DMS53 treated with DMSO at 0.1 percent for 48 hours (cell line): Measurements from ENCODE around the gene B4GALNT4.
"Not testable (repeated sequence)": the region's sequence is repeated elsewhere in the genome, so short reads cannot be mapped to it uniquely, and the experiment has no call there.

Experiments
- DNase-seq: peaks from one replicate; lab custom pipeline; 2025; ENCODE audit not compliant: unreplicated experiment; lab: John Stamatoyannopoulos, UW

B4GALNT4 gene

DNA sequence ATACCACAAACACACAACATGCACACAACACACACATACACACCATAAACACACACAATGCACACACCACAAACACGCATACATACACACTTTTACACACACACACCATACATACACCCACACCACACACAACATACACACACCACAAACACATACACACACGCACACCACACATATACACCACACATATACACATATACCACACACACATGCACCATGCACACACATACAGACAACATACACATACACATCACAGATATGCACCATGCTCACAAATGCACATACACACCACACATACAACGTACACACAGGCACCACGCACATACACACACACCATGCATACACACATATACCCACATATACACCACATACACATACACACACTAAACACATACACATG is 11.7 kb upstream of the B4GALNT4 start:
- DNase-seq = no peak

DNA sequence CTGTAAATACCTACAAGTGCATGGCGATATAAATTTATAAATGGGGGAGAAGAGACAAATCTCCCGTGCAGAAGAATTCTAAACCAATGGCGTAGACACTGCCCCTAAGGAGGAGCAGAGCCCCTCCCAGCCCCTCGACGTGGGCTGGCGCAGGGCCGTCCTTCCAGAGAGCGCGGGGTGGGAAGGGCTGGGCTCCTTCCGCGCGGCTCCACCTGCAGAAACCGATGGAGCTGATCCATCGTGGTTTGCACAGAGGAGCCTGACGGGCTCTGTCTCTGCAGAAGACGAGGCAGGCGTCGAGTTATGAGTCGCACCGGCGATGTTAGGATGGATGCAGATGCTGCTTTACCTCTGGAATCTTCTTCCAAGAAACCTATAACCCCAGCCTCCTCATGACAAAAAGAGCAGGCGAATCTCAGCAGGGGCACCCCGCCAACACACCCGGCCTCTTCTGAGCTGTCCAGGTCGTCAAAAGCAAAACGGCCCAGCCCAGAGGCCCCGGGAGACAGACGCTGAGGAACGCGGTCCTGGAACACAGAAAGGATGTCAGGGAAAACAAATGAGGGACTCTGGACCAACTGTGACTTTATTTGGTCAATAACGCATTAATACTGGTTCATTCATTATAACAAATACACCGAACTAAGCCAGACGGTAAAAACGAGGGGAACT is 11.0 kb upstream of the B4GALNT4 start:
- DNase-seq = no peak

DNA sequence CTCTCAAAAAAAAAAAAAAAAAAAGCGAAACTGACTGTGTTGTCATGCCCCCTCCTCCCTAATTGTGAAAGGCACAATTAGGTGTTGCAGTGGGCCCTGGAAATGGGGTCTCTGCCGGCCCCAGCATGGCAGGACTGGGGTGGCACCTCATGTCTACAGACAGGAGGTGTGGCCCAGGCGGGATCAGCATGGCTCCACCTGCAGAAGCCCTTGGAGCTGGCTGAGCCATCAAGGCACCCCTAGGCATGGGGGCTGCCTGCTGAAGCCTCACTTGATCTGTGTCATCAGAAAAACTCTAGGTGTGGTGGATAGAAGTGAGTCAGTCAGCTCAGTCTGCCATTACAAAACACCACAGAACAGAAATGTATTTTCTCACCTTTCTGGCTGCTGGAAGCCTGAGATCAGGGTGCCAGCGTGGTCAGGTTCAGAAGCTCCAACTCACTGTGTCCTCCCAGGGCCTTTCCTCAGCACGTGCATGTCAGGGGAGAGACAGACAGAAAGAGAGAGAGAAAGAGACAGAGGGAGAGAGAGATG is 10.1 kb upstream of the B4GALNT4 start:
- DNase-seq = no peak

DNA sequence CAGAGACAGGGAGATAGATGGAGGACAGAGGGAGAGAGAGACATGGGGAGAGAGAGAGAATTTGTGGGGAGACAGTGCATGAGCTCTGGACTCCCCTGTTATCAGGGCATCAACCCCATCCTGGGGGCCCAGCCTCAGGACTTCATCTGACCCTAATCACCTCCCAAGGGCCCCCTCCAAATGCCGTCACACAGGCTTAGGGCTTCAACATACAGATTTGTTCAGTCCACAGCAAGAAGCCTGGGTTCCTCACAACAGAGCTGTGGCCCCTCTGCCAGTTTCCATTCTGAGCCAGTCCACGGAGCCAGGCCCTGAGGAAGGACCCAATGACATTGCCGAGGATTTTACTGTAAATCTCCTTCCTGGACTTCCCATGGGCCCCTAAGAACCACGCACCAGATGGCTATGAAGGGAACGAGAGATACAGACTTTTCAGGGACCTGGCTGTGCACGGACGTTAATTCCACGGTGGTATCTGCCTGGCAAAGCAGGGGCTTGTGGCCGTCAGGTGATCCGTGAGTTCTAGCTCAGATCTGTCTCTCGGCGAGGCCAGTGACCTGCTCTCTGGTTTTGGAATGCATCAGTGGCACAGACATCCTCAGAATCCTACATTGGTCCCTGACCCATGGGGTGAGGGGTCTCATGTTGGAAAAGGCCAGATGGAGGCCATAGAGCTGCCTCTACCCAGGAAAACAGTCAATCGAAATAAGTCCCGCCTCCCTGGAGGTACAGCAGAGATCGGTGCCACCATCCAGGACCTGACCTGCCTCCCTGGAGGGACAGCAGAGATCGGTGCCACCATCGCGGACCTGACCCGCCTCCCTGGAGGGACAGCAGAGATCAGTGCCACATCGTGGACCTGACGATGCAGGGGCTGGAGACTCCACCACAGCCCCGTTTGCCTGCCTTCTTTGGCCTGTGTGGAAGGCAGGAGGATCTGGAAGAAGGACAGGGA is 8.7 kb upstream of the B4GALNT4 start:
- no peak for DNase-seq

DNA sequence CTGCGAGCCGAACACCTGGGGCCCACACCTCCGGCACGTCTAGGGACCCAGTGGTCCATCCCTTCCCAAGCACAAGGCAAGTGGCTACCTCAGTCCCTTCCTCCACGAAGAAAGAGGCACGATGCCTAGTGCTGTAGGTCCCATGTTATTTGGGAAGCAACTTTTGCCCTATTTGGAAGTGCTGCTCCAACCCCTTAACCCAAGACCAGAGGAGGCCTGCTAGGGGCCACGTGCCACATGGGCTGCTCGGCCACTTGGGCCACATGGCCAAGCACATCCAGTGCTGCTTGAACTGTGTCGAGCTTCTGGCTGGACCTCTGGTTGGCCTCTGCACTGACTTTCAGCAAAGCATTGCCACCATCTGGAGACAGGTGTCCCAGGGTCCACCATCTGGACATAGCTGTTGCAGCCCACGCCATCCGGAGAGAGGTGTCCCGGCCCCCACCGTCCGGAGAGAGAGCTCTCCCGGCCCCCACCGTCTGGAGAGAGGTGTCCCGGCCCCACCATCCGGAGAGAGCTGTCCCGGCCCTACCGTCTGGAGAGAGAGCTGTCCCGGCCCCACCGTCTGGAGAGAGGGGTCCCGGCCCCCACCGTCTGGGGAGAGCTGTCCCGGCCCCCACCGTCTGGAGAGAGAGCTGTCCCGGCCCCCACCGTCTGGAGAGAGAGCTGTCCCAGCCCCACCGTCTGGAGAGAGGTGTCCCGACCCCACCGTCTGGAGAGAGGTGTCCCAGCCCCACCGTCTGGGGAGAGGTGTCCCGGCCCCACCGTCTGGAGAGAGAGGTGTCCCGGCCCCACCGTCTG is 6.5 kb upstream of the B4GALNT4 start:
- DNase-seq = no peak

DNA sequence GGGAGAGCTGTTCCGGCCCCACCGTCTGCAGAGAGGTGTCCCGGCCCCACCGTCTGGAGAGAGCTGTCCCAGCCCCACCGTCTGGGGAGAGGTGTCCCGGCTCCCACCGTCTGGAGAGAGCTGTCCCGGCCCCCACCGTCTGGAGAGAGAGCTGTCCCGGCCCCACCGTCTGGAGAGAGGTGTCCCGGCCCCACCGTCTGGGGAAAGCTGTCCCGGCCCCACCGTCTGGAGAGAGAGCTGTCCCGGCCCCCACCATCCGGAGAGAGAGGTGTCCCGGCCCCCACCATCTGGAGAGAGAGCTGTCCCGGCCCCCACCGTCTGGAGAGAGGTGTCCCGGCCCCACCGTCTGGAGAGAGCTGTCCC is 5.9 kb upstream of the B4GALNT4 start:
- not testable (repeated sequence) for DNase-seq

DNA sequence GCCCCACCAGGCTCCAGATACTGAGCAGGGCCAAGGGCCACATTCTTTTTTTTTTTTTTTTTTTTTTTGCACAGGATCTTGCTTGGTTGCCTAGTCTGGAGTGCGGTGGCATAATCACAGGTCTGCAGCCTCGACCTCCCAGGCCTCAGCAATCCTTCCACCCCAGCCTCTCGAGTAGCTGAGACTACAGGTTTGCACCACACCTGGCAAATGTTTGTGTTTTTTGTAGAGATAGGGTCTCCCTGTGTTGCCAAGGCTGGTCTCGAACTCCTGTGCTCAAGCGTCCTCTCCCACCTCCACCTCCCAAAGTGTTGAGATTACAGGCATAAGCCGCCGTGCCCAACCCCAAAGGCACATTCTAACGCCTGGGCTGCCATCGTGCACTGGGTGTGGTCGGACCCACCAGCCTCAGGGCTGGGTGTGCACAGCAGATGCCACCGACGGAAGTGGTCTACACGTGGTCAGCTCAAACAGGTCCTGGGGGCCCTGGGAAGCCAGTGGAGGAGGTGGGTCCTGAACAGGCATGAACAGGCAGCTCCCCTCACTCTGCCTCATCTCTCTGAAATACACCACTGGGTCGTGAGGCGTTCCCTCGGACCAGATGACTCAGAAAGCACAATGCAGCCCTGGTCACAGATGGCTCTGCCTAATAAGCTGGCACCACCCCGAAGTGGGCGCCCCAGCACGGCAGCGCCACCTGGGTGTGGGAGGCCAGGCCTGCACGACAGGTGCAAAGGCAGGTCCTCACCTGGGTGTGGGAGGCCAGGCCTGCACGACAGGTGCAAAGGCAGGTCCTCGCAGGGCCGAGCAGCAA is 5.1 kb upstream of the B4GALNT4 start:
- peak; percentile 95 for DNase-seq

DNA sequence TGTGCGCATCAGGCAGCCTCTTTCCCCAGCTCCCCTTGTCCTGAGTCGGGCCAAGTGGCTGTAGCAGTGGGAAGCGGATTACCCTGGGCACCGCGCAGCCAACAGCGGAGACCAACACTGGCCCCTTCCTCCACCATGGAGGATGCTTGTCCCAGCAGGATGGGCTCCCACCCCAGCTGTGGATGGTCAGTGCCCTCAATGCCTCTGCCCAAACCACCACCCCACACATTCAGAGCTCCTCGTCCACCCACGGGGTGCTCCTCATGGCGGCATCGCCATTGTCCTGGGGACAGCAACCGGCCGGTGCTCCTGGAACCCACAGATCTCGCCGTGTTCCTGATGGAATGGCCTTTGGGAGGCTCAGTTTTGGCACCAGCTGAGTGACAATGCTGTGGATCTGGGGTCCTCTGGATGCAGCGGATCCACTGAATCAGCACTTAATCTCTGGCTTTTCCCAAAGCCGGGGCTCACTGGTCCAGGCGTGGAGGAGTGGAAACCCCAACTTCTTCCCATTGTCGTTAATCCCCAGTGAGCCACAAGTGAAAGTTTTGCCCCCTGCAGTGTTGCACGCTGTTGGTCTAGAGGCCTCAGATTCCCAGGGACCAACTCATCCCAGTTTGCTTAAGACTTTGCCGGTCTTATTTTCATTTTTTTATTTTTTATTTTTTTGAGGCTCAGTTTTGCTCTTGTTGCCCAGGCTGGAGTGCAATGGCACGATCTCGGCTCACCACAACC is 4.1 kb upstream of the B4GALNT4 start:
- DNase-seq = no peak

DNA sequence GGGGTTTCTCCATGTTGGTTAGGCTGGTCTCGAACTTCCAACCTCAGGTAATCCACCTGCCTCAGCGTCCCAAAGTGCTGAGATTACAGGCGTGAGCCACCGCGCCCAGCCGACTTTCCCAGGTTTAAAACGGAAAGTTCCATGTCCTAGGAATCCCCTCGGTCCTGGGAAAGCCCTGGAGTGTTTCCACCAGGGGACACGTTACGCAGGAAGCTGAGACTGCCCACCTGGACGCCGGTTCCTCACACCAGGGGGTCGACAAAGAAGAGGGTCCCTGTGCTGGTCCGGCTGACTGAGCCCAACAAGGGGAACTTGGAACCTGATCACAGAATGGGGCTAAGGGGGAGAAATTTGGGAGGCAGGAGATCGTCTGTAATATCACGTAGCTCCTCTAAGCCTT is 3.5 kb upstream of the B4GALNT4 start:
- DNase-seq = no peak

DNA sequence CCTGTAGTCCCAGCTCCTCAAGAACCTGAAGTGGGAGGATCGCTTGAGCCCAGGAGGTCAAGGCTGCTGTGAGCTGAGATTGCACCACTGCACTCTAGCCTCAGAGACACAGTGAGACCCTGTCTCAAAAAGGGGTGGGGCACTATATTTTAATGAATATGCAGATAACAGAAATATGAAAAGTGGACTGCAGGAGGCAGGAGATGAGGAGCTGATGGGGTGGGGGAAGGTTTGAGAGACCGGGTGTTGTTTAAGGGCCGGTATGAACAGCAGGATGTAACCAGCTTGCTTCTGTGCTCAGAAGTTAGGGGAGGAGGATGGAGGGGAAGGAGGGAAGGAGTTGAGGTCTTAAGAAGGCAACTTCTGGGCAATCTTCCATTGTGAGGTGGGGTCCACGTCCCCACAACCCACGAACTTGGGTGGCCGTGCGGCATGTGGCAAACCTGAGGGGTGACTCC is 1.3 kb upstream of the B4GALNT4 start:
- DNase-seq = no peak

DNA sequence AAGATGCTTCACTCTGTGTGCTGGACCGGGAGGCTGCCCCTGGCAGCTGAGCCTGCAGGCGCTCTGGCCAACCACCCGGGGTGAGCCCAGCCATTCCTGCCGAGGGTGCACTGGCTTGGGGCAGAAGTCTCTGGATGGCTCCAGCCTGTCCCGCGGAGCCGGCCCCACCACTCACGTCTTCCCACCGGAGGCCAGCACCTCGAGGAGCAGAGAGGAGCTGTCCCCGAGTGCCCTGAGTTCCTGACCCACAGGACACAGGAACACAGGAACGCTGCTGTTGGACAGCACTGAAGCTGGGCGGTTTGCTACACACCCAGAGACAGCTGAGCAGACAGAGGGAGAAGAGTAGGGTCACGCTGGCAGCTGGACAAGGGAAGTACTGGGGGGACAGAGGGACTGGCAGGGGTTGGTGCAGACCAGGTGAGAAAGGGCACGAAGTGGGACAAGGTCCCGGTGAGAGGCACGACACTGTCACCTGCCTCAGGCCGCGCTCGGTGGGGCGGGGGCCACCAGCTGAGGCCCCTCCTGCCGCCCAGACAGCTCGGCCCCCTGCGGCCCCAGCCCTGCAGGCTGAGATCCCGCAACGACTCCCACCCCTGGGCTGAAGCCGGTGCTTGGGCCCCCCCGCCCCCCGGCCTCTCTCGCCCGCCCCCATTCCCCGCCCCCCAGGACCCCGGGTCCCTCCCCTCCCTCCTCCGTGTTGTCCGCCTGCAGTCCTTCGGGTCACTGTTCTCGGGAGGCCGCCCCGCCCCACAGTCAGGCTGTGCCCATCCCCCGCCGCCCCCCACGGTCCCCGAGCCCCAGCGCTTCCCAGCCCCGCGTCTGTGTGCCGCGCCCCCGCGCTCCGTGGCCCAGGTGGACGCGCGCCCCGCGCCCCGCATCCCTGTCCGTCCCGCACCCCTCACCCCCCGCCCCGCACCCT is 624 bp upstream of the B4GALNT4 start:
- peak; percentile 48 for DNase-seq

DNA sequence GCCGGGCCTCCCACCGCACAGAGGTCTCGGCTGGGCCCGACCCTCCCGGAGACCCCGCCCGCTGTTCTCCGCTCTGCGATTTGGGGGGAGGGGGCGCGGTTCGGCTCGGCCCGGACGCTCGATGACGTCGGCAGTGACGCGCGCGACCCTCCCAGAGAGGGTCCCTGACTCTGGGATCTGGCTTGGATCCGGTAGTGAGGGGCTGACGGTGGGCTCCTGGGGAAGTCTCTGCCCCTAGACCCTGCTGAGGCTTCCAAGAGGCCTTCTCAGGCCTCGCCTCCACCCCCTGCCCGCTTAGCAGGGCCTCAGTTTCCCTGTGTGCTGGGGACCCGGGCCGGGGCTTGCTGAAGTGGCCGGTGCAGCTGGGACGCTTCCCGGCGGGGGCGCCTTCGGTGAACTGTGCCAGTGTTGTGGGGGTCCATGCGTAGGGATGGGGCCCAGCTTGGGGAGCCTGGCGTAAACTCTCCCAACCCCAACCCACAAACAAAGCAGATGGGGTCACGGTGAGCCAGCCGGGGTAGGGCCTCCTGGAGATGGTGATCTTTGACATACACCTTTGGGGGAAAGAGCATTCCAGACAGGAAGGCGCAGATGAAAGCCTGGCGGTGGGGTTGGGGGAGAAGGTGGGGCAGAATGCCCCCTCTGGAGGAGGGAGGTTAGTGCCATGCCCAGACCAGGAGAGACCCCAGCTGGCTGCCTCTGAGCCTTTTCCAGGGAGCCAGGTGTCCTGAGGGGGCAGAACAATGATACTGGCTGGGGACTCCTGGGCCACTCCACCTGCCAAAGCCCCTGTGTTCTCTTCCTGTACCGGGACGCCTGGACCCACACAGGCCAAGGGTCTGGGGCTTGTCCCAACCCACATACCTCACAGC is 1.0 kb downstream of the B4GALNT4 start:
- DNase-seq = no peak

DNA sequence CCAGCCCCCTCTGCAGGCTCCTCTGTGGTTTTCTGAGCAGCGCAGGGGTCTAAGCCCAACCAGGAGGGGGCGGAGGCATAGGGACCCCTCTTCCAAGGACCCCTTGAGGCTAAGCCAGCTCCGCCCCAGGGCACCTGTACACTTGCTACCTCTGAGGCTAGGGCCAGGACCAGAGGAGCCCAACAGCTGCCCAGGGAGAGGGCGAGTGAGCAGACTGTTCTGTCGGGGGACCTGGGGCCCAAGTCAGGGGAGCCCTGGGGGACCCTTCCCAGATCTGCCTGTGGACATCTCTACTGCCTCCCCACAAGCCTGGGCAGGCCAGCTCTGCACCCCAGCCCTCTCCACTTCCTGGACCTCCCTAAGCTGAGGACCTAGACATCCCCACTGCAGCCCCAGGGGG is 1.8 kb downstream of the B4GALNT4 start:
- DNase-seq = no peak

DNA sequence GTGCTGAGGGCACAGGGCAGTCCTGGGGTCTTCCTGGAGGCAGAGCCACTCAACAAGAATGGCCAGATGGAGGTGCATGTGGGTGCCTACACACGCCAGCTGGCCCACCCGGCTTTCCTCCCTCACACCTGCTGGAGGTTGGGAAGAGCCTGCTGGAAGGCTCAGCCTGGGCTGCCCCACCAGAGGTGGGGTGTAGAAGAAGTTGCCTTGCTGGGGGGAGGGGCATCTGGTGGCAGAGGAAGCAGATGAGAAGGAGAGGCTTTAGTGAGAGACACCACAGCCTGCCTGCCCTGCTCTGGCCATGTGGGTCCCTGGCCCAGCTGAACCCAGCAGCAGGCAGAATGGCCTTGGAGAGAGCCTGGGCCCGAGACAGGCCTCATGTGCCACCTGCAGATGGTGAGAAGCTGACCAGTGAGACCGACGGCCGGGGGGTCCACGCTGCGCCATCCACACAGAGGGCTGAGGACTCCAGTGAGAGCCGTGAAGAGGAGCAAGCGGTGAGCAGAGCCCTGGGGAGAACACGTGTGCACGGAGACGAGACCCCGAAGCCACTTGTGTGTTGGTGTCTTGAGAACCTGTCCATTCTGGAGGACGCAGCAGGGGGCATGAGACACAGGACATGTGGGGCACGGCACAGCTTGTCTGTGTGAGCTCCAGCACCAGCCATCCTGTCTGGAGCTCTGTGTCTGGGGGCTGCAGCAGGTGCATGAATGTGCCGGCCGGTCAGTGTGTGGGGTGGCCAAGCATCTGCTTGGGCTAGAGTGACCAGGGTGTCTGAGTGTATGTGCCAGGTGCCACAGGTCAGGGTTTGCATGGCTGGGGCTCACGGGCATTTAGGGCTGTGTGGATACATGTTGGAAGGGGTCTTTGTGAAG is 2.7 kb downstream of the B4GALNT4 start:
- no peak for DNase-seq

DNA sequence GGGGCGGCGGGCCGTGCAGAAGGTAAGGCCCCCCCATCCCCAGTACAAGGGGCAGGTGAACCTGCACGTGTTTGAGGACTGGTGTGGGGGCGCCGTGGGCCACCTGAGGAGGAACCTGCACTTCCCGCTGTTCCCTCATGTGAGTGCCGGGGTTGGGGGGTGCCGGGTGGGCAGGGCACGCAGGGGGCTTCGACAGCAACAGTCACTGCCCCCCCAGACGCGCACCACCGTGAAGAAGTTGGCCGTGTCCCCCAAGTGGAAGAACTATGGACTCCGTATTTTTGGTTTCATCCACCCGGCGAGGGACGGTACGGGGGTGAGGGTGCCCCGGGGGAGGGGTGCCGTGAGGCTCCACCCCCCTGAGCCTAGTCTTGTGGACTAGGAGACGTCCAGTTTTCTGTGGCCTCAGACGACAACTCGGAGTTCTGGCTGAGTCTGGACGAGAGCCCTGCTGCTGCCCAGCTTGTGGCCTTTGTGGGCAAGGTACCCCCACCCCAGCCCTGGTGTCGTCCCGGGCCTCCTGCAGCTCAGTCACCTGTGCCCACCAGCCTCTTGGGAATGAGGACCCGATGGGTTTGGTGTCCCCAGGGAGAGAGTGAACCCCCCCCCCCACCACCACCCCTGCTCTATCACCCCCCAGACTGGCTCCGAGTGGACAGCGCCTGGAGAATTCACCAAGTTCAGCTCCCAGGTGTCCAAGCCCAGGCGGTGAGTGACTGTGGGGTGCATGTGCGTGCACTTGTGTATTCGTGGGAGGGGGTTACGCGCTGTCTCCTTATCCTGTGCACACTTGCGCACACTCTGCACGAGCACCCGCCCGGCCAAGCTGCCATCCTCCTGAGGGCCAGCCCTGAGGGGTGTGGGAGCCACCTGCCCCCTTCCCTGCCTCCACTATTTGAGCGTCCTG is 3.8 kb downstream of the B4GALNT4 start:
- DNase-seq = no peak
